ENCODE results near the gene PMAIP1.

PMAIP1 gene

DNA sequence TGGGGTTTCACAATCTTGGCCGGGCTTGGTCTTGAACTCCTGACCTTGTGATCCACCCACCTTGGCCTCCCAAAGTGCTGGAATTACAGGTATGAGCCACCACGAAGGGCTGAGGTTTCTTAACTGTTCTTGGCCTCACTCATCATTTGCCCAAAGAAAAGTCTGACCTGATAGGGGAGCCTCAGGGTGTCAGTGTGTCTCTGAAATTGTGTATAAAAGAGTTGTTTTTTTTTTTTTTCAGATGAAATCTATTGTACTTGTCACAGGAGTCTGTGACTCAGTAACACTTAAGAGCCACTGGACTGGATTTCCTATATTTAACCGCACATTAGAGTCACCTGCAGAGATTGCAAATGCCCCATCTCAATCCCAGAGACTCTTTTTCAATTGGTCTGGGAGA lies 16.9 kb downstream of the PMAIP1 start:
- no peak for DNase-seq

- no peak for DNase-seq
These were observed 17.6 kb downstream of the PMAIP1 start for GRCh38 chr18:59917422-59917821.

DNA sequence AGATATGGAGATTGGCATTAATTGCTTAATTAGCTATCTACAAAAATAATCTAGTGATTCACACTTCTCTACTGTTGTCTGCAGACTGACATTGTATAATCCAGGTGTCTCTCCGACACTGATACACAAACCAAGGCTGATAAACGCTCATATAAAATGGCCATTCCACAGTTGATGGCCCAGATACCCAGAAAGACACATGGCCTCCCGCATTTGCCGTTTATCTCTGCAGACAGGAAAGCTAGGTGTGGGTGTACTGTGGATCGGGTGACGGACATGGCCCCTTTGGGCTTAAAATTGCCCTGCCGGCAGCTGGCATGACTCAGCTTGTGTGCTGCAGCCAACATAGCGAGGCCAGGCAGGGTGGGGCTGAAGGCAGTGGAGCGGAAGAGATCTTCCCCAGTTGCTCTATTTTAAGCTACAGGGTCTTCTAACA lies 18.5 kb downstream of the PMAIP1 start:
- DNase-seq: no peak

GRCh38 chr18:59918997-59919396 lies 19.2 kb downstream of the PMAIP1 start:
- DNase-seq: no peak

- DNase-seq: peak; percentile 51 to 68
These were observed 21.6 kb downstream of the PMAIP1 start for GRCh38 chr18:59921384-59921891.

DNA sequence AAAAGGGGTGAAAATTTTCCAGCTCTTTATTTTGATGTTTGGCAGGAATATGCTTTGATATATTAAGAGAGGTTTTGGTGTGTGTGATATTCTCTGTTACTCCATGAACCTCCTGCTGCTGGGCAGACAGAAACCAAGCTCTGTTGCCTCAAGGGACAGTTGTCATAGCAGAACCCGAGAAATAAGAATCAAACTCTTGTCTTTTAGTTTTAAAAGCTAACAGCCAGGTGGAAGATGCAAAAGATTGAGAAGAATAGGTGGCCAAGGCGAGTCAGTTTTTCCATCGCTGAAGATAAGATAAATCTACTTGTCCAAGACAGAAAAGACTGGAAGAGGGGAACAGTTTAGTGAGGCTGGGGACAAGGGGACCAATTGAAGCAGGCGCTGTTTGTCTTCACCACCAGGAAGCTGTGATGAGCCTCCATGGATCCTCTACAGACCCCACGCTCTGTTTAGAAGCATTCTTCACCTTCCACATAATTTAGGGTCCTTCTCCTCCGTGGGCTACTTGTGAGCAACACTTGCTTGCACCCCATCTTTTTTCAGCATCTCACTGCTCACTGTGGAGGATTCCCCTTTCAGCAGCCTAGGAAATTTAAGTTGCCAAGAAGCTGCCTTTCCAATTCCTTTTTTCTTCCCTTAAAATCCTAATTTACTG lies 23.9 kb downstream of the PMAIP1 start:
- DNase-seq: no peak

DNA sequence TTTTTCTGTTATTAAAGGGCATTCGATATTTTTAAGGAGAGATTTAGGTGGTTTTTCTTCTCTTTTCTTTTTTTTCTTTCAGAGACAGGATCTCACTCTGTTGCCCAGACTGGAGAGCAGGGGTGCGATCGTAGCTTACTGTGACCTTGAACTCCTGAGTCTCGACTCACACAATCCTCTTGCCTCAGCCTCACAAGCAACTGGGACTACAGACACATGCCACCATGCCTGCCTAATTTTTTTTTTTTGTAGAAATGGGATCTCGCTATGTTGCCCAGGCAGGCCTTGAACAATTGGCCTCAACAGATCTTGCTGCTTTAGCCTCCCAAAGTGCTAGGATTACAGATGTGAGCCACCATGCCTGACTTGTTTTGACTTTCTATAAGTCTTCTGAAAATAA lies 26.3 kb downstream of the PMAIP1 start:
- DNase-seq: no peak

- DNase-seq: peak; percentile 31 to 55
These were observed 27.5 kb downstream of the PMAIP1 start for GRCh38 chr18:59927246-59927825.

GRCh38 chr18:59928201-59928600 lies 28.4 kb downstream of the PMAIP1 start:
- DNase-seq: no peak

GRCh38 chr18:59929621-59930295 lies 30.0 kb downstream of the PMAIP1 start:
- peak in 1 of 2 experiments; percentile 21 for DNase-seq

GRCh38 chr18:59932401-59932800 lies 32.6 kb downstream of the PMAIP1 start:
- DNase-seq: no peak

- DNase-seq: no peak
These were observed 38.9 kb downstream of the PMAIP1 start for GRCh38 chr18:59938676-59939075.

DNA sequence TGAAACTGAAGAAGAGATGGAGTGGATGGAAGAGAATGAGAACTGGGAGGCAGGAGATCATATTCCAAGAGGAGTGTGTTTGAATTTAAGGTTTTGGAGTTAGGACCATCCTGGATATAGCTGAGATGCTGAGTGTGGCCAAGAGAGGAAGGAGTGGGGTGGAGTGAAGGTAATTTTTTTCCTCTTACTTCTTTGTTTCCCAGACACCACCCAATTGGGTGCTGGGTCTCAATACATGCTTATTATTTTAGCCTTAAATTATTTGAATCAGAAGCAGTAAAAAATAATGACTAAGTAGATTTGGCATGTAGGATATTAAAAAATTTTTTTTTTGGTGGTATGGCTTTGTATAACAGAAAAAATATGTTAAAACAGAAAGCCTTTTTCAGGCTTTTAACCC lies 39.3 kb downstream of the PMAIP1 start:
- DNase-seq: no peak

DNA sequence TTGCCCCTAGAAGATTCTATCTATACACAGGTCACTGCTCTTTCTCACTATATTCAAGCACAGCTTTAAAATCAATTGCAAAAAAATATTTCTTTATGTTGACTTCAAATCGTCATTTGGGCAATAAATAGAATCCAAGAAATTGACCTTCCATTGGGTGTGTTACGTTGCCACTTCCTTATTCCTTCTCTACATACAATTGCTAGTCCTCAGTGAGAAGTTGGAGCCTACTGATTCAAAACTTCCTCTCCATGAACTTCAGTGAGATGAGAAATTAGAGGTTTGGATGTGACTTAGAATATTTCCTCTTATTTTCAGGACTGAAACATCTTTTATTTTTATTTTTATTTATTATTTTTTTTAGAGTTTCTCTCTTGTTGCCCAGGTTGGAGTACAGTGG lies 40.3 kb downstream of the PMAIP1 start:
- DNase-seq: no peak

- DNase-seq: no peak
These were observed 41.5 kb downstream of the PMAIP1 start for GRCh38 chr18:59941331-59941730.

DNA sequence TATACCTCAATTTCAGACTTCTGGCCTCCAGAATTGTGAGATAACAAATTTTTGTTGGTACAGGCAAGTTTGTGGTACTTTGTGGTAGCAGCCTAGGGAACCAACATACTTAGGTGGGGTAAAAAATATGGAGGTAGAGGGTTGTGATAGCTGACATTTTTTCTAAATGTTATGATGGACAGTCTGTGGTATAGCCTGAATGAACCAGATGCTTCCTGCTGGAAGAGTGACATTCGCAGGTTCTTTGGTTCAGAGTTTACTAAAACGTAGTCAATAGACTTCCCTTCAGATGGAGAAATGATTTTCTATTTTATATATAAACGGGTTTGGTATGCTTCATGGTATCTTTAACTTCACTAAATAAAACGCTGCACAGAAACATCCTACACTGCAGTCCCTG lies 42.8 kb downstream of the PMAIP1 start:
- DNase-seq: no peak

DNA sequence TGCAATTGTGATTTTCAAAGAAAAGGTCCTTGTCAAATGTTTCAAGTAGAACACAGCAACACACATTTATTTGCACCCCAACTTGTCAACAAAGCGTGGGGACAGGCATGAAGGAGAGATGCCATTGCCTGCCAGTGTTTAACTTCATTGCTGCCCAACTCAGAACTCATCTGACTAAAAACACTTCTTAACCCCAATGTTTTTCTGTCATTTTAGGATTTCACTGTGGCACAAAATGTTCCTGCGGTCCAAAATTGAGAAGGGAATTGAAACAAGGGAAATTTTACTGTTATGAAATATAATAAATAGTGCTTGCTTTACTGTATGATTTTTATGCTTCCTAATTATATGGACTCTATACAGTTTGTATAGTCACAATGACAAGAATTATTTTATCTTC lies 45.7 kb downstream of the PMAIP1 start:
- DNase-seq: no peak

DNA sequence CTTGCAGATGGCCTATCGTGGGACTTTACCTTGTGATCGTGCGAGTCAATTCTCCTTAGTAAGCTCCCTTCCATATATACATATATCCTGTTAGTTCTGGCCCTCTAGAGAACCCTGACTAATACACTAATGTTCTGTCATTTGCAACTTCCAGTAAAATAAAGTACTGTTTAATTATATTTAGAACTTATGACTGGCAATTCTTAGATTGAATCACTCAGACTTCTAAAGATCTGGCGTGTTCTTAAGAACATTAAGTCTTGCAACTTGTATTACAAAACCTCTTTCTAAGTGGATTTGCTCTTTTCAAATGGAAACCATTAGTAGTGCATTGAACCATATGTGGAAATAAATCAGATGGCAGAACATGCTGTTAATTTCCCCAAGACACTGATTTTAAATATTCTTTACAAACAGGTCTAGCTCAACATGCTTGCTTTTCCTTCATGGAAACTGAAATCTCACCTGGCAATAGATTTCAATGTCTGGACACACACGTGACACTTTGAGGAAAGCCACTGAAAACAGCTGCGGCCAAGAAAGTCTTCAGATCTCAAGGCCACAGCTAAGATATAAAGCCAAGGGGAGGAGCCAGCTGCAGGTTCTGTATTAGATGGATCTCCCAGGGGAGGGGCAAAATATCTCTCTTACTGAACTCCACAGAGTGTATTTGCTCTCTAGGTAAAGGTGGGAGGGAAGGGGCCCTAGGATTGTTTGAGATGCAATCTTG lies 50.6 kb downstream of the PMAIP1 start:
- peak in 1 of 2 experiments; percentile 28 for DNase-seq

DNA sequence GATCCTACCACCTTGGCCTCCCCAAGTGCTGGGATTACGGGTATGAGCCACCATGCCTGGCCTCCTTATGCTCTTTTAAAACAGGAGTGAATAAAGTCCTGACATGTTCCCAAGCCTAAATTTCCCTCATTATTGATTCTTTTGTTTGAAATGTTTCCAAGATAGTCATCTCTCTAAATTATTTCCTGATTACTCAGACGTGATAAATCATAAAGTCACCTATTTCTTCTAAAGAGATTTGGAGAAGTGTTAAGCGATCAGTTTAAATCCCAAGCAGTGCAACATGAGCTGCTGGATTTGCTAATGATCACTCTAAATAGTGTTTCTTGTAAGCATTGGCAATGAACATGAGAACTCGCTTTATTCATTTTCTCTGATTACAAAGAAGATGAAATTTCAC lies 51.8 kb downstream of the PMAIP1 start:
- no peak for DNase-seq

DNA sequence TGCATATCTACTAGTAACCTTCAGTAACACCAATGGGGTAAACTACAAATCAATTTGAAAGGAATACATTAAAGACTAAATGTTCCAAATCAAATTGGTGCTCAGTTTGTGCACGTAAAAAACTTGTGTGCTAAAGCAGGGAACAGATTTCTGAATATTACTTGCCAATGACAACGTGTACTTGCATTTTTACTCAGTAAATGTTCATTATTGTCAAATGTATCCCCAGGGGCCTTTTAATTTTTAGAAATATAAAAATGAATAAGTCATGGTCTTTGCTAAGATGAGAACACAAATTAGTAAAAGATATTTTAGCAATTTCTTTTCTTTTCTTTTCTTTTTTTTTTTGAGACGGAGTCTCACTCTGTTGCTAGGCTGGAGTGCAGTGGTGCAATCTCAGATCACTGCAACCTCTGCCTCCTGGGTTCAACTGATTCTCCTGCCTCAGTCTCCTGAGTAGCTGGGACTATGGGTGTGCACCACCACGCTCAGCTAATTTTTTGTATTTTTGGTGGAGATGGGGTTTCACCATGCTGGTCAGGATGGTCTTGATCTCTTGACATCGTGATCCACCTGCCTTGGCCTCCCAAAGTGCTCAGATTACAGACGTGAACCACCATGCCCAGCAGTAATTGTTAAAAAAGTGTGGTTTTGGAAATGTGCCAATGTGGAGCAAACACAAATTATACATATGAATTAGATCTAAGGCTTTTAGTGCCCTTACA lies 52.6 kb downstream of the PMAIP1 start:
- DNase-seq: no peak
